Fibroblast of lung (primary cell): ENCODE data around the gene ZSCAN31. TPM values are rescaled to one million over a fixed set of nuclear protein-coding genes. Genes with fewer than 3 reads are reported as not detected.
A peak's percentile ranks its signal among the peaks of the same experiment; 100 is the strongest.

Source experiments
- DNase-seq, 2 donors: peaks; one replicate each; pipeline versions ENCODE4 v3.0.0 to v3.0.0-alpha.2; 2010; ENCODE audit warnings: low read depth in 2 of 2
- H2AFZ ChIP-seq: 2 replicates; pipeline ENCODE4 v1.5.1; 2012; ENCODE audit warnings: low read length, control low read depth, inconsistent platforms
- H3K27ac ChIP-seq: 2 replicates; pipeline ENCODE4 v1.5.1; 2011; ENCODE audit warnings: low read length, control low read depth; ENCODE audit not compliant: insufficient read depth
- H3K27me3 ChIP-seq: 2 replicates; pipeline ENCODE4 v1.5.1; 2011; ENCODE audit warnings: mild to moderate bottlenecking, low read length; ENCODE audit not compliant: control insufficient read depth, insufficient read depth
- H3K36me3 ChIP-seq: 2 replicates; pipeline ENCODE4 v1.5.1; 2011; ENCODE audit warnings: low read length; ENCODE audit not compliant: control insufficient read depth, insufficient read depth
- H3K4me1 ChIP-seq: 2 replicates; pipeline ENCODE4 v1.5.1; 2011; ENCODE audit warnings: low read length; ENCODE audit not compliant: control insufficient read depth, insufficient read depth; ENCODE audit errors: extremely low read depth
- H3K4me2 ChIP-seq: 2 replicates; pipeline ENCODE4 v1.5.1; 2011; ENCODE audit warnings: low read length, control low read depth; ENCODE audit not compliant: insufficient read depth; ENCODE audit errors: extremely low read depth
- H3K4me3 ChIP-seq, 4 experiments: fragments of 200-600 bp in 1 of 4; sonication (generic) in 1 of 4; replicated peaks in 1 of 4; 2 replicates each; pipeline ENCODE4 v1.5.1; 2011 to 2016; ENCODE audit warnings: low read length in 4 of 4, low read depth in 3 of 4, mild to moderate bottlenecking in 3 of 4, control low read depth in 2 of 4, inconsistent platforms in 1 of 4, mixed read lengths in 1 of 4; ENCODE audit not compliant: insufficient read depth in 1 of 4; ENCODE audit errors: control extremely low read depth in 1 of 4
- H3K79me2 ChIP-seq: 2 replicates; pipeline ENCODE4 v1.5.1; 2012; ENCODE audit warnings: mild to moderate bottlenecking, low read length, inconsistent platforms; ENCODE audit not compliant: control insufficient read depth, insufficient read depth
- H3K9ac ChIP-seq: 2 replicates; pipeline ENCODE4 v1.5.1; 2011; ENCODE audit warnings: mild to moderate bottlenecking, low read length, control low read depth; ENCODE audit not compliant: insufficient read depth
- H3K9me3 ChIP-seq: 2 replicates; pipeline ENCODE4 v1.5.1; 2012; ENCODE audit warnings: low read depth, low read length; ENCODE audit not compliant: control insufficient read depth, insufficient read depth
- H4K20me1 ChIP-seq: 2 replicates; pipeline ENCODE4 v1.5.1; 2011; ENCODE audit warnings: low read length; ENCODE audit not compliant: control insufficient read depth, insufficient read depth; ENCODE audit errors: extremely low read depth
- EZH2 ChIP-seq: IDR thresholded peaks from 2 replicates; pipeline ENCODE4 v1.5.1; 2012; ENCODE audit warnings: low read length, control low read depth, mild to moderate bottlenecking; ENCODE audit errors: missing control alignments
- polyA plus RNA-seq, 2 donors: library from polyadenylated mRNA; depleted of rRNA in 1 of 2; stranded (reverse) in 1 of 2; unstranded in 1 of 2; fragments of >200 nt; gene quantifications; 2 replicates each; pipeline ENCODE4 v1.2.1, GENCODE V29; 2011 to 2012; ENCODE audit warnings: missing spikeins in 1 of 2
- total RNA-seq: library from RNA; depleted of rRNA; stranded (reverse); fragments of >200 nt; gene quantifications from 2 replicates; pipeline ENCODE4 v1.2.1, GENCODE V29; 2014
- TF ChIP-seq, protein P1 (sequence below), 2 donors: IDR thresholded peaks in 1 of 2; conservative IDR thresholded peaks in 1 of 2; 1 replicate in 1 of 2; 2 replicates in 1 of 2; pipeline ENCODE4 v1.5.1; 2011 to 2012; ENCODE audit warnings: low read length in 2 of 2, control low read depth in 1 of 2, inconsistent platforms in 1 of 2, low read depth in 1 of 2, mild to moderate bottlenecking in 1 of 2

ZSCAN31 gene
- total and polyA plus RNA-seq, 2 donors (not counting 1 experiment from before 2014, with no cell fraction given): 2.9 to 5.0 TPM

DNA sequence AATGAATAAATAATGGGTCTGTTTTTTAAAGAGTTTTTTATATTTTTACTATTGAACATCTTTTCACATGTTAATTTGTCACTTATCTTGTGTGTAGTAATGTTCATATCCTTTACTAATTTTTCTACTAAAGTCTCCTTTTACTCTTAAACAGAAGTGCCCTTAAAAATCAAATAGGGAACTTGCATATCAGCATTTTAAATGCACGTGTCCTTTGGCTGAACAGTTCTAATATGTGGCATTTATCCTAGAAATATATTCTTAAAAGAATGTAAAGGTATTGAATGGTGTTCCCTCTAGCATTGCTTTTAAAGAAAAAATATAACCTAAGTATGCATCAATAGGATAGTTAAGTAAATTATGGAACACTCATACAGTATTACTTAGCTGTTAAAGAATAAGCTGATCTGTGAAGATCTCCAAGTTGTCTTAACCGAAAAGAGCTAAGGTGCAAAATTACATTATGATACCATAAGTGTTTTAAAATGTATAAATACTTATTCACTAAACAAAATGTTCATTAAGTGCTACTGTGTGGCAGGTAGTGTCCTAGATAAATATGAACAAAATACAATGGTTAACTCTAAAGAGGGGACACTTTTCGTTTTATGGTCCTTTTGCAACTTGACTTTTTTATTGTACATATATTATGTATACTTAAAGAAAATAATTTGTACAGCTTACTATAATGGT lies 55.2 kb downstream of the ZSCAN31 start:
- Histone ChIP-seq H3K9me3 (no peaks in the 10 kb centered on the region), H4K20me1 (no peaks in the 10 kb centered on the region), H3K4me1 (no peaks in the 10 kb centered on the region), H3K4me2 (peak overlapping the region; percentile 62), H3K79me2 (peaks cover 7% of the 10 kb centered on the region), H3K36me3 (peaks cover 8% of the 10 kb centered on the region), H3K27ac (peak overlapping the region; percentile 58), H3K9ac (peak overlapping the region; percentile 65), H2AFZ (peak overlapping the region; percentile 92), H3K27me3 (no peaks in the 10 kb centered on the region), H3K4me3 (peak overlapping the region; percentile 83 to 85 (median 83))
- no peak for DNase-seq
- TF ChIP-seq, protein P1, sequence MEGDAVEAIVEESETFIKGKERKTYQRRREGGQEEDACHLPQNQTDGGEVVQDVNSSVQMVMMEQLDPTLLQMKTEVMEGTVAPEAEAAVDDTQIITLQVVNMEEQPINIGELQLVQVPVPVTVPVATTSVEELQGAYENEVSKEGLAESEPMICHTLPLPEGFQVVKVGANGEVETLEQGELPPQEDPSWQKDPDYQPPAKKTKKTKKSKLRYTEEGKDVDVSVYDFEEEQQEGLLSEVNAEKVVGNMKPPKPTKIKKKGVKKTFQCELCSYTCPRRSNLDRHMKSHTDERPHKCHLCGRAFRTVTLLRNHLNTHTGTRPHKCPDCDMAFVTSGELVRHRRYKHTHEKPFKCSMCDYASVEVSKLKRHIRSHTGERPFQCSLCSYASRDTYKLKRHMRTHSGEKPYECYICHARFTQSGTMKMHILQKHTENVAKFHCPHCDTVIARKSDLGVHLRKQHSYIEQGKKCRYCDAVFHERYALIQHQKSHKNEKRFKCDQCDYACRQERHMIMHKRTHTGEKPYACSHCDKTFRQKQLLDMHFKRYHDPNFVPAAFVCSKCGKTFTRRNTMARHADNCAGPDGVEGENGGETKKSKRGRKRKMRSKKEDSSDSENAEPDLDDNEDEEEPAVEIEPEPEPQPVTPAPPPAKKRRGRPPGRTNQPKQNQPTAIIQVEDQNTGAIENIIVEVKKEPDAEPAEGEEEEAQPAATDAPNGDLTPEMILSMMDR (conservative IDR thresholded peaks at IDR 0.05 in 1 of 2, IDR thresholded peaks at IDR 0.05 in 1 of 2; ENCODE audit: low read depth in 1 of 2, low read length in 2 of 2): no peak
- no peak for TF ChIP-seq EZH2

DNA sequence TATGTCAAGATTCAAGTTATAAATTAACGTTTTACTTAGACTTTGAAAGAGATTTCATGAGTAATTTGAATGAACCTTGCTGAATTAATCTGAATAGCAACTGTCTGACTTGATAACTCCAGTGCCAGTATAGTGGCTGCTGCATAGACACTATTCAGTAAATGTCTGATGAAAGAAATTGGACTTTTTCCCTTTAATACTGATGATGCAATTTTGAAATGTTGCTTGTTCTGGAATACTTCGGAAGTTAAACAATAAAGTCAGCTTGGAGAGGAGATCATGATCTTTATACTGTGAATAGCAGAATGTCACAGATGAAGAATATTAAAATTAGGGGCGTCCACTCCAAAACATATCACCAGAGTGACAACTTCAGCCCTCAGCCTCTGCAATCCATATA lies 58.2 kb downstream of the ZSCAN31 start:
- no peak for TF ChIP-seq EZH2
- TF ChIP-seq, protein P1 (conservative IDR thresholded peaks at IDR 0.05 in 1 of 2, IDR thresholded peaks at IDR 0.05 in 1 of 2; ENCODE audit: low read depth in 1 of 2, low read length in 2 of 2): no peak
- peak in 1 of 2 donors; percentile 16 for DNase-seq
- H2AFZ ChIP-seq: no peak overlapping the region

DNA sequence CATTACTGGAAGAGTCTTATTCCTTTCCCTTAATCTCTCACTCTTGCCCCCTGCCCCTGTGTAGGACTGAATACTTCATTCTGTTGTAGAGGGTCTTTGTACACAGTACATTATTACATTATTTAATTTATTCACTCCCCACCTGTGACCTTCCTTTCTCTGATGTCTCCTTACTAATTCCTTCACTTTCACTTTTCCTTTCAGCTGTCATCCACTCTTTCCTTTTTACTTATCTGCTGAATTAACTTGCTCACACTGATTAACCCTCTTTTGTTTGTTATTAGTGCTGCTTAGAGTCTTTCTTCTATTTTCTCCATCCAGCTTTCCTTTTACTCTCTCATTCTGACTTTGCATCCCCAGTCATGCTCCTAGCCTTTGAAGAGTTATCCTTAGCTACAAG lies 61.1 kb downstream of the ZSCAN31 start:
- H3K27me3 ChIP-seq: no peaks in the 10 kb centered on the region
- no peaks in the 10 kb centered on the region for H3K4me1 ChIP-seq
- H2AFZ ChIP-seq: no peak overlapping the region
- H3K4me3 ChIP-seq: no peak overlapping the region
- peaks cover 4% of the 10 kb centered on the region for H3K79me2 ChIP-seq
- no peak for TF ChIP-seq EZH2
- TF ChIP-seq, protein P1 (conservative IDR thresholded peaks at IDR 0.05 in 1 of 2, IDR thresholded peaks at IDR 0.05 in 1 of 2; ENCODE audit: low read depth in 1 of 2, low read length in 2 of 2): no peak
- H3K9me3 ChIP-seq: no peaks in the 10 kb centered on the region
- no peaks in the 10 kb centered on the region for H4K20me1 ChIP-seq
- no peak overlapping the region for H3K27ac ChIP-seq
- no peak overlapping the region for H3K9ac ChIP-seq
- no peak for DNase-seq
- no peak overlapping the region for H3K4me2 ChIP-seq
- H3K36me3 ChIP-seq: peaks cover 8% of the 10 kb centered on the region

More for the DNA sequence above, 58.2 kb downstream of the ZSCAN31 start:
- no peaks in the 10 kb centered on the region for H3K27me3 ChIP-seq
- H3K9ac ChIP-seq: no peak overlapping the region
- H3K4me2 ChIP-seq: no peak overlapping the region
- no peaks in the 10 kb centered on the region for H4K20me1 ChIP-seq
- H3K36me3 ChIP-seq: peaks cover 8% of the 10 kb centered on the region
- no peak overlapping the region for H3K27ac ChIP-seq
- H3K79me2 ChIP-seq: peaks cover 2% of the 10 kb centered on the region
- H3K9me3 ChIP-seq: no peaks in the 10 kb centered on the region
- H3K4me3 ChIP-seq: no peak overlapping the region
- no peaks in the 10 kb centered on the region for H3K4me1 ChIP-seq

Other genes with a start within 250 kb of the ZSCAN31 start
- gene ZSCAN16, start 211.5 kb downstream of the ZSCAN31 start, total RNA-seq: 5.9 and 6.6 TPM in 2 replicates
- 2.0 and 2.7 TPM in 2 replicates for gene ZSCAN16, start 211.5 kb downstream of the ZSCAN31 start, polyA plus RNA-seq
- gene ZKSCAN8, start 194.3 kb downstream of the ZSCAN31 start, total RNA-seq: 16.2 and 21.6 TPM in 2 replicates
- 10.2 and 13.4 TPM in 2 replicates for gene ZKSCAN8, start 194.3 kb downstream of the ZSCAN31 start, polyA plus RNA-seq
- 9.5 and 11.6 TPM in 2 replicates for gene ZSCAN9, start 110.9 kb downstream of the ZSCAN31 start, total RNA-seq
- gene ZSCAN9, start 110.9 kb downstream of the ZSCAN31 start, polyA plus RNA-seq: 10.3 and 11.3 TPM in 2 replicates
- gene ZKSCAN4, start 83.9 kb downstream of the ZSCAN31 start, total RNA-seq: 6.9 and 7.3 TPM in 2 replicates
- gene ZKSCAN4, start 83.9 kb downstream of the ZSCAN31 start, polyA plus RNA-seq: 3.0 and 4.4 TPM in 2 replicates
- gene NKAPL, start 76.9 kb downstream of the ZSCAN31 start, total RNA-seq: 2.8 and 3.3 TPM in 2 replicates
- gene NKAPL, start 76.9 kb downstream of the ZSCAN31 start, polyA plus RNA-seq: 1.2 and 1.4 TPM in 2 replicates
- gene ZSCAN26, start 69.0 kb downstream of the ZSCAN31 start, total RNA-seq: 21.6 and 23.9 TPM in 2 replicates
- 12.7 and 16.6 TPM in 2 replicates for gene ZSCAN26, start 69.0 kb downstream of the ZSCAN31 start, polyA plus RNA-seq
- 5.6 and 5.8 TPM in 2 replicates for gene PGBD1, start 54.6 kb downstream of the ZSCAN31 start, total RNA-seq
- gene PGBD1, start 54.6 kb downstream of the ZSCAN31 start, polyA plus RNA-seq: 5.5 and 5.8 TPM in 2 replicates
- gene ZKSCAN3, start 13.8 kb upstream of the ZSCAN31 start, total RNA-seq: 5.1 and 6.9 TPM in 2 replicates
- gene ZKSCAN3, start 13.8 kb upstream of the ZSCAN31 start, polyA plus RNA-seq: 3.2 and 3.9 TPM in 2 replicates
- gene ZSCAN12, start 63.6 kb upstream of the ZSCAN31 start, total RNA-seq: 8.2 and 9.6 TPM in 2 replicates
- 3.3 and 4.7 TPM in 2 replicates for gene ZSCAN12, start 63.6 kb upstream of the ZSCAN31 start, polyA plus RNA-seq
- gene ZSCAN23, start 107.3 kb upstream of the ZSCAN31 start, total RNA-seq: 4.9 and 5.1 TPM in 2 replicates
- 1.1 and 3.8 TPM in 2 replicates for gene ZSCAN23, start 107.3 kb upstream of the ZSCAN31 start, polyA plus RNA-seq
- not detected in 2 replicates for gene GPX6, start 179.6 kb upstream of the ZSCAN31 start, total RNA-seq
- not detected in 2 replicates for gene GPX6, start 179.6 kb upstream of the ZSCAN31 start, polyA plus RNA-seq
- gene GPX5, start 189.7 kb upstream of the ZSCAN31 start, total RNA-seq: not detected in 2 replicates
- not detected in 2 replicates for gene GPX5, start 189.7 kb upstream of the ZSCAN31 start, polyA plus RNA-seq